ENCODE measurements around the gene TMEM163.

The TMEM163 gene

GRCh38 chr2:134470561-134471168 is 248.1 kb downstream of the TMEM163 start:
- FAIRE-seq, result no peak

- FAIRE-seq, result no peak
Observed at GRCh38 chr2:134469516-134470115, 249.2 kb downstream of the TMEM163 start.

GRCh38 chr2:134468776-134469175 is 250.0 kb downstream of the TMEM163 start:
- no peak for FAIRE-seq

GRCh38 chr2:134468164-134468563 is 250.6 kb downstream of the TMEM163 start:
- no peak for FAIRE-seq

- FAIRE-seq, result no peak
Observed at GRCh38 chr2:134466141-134466540, 252.7 kb downstream of the TMEM163 start.

GRCh38 chr2:134465228-134466105 is 253.3 kb downstream of the TMEM163 start:
- no peak for FAIRE-seq

GRCh38 chr2:134463699-134464022 is 255.1 kb downstream of the TMEM163 start:
- no peak for FAIRE-seq

- no peak for FAIRE-seq
Observed at GRCh38 chr2:134462791-134463698, 255.8 kb downstream of the TMEM163 start.

GRCh38 chr2:134462275-134462674 is 256.5 kb downstream of the TMEM163 start:
- FAIRE-seq, result no peak

- FAIRE-seq, result no peak
Observed at GRCh38 chr2:134461511-134461910, 257.3 kb downstream of the TMEM163 start.

- no peak for FAIRE-seq
Observed at GRCh38 chr2:134460583-134460998, 258.2 kb downstream of the TMEM163 start.

GRCh38 chr2:134459706-134460406 is 258.9 kb downstream of the TMEM163 start:
- FAIRE-seq, result no peak

GRCh38 chr2:134458950-134459349 is 259.9 kb downstream of the TMEM163 start:
- no peak for FAIRE-seq

- no peak for FAIRE-seq
Observed at GRCh38 chr2:134458473-134458853, 260.3 kb downstream of the TMEM163 start.

- no peak for FAIRE-seq
Observed at GRCh38 chr2:134457765-134458472, 260.9 kb downstream of the TMEM163 start.

- no peak for FAIRE-seq
Observed at GRCh38 chr2:134457353-134457752, 261.4 kb downstream of the TMEM163 start.

GRCh38 chr2:134455426-134455825 is 263.4 kb downstream of the TMEM163 start:
- no peak for FAIRE-seq

- no peak for FAIRE-seq
Observed at GRCh38 chr2:134454931-134455330, 263.9 kb downstream of the TMEM163 start.

GRCh38 chr2:134454426-134454825 is 264.4 kb downstream of the TMEM163 start:
- no peak for FAIRE-seq

GRCh38 chr2:134453973-134454372 is 264.8 kb downstream of the TMEM163 start:
- FAIRE-seq, result no peak

GRCh38 chr2:134453476-134453875 is 265.3 kb downstream of the TMEM163 start:
- no peak for FAIRE-seq

Data from colon (tissue), 2 donors.